ENCODE data around the gene CAMSAP2. TPM values are rescaled to one million over a fixed set of nuclear protein-coding genes. Genes with fewer than 3 reads are reported as not detected.

The CAMSAP2 gene
- polyA plus RNA-seq, 2 of the 4 experiments (the other 2 are of a cell fraction), result 17.3 to 28.5 TPM

DNA sequence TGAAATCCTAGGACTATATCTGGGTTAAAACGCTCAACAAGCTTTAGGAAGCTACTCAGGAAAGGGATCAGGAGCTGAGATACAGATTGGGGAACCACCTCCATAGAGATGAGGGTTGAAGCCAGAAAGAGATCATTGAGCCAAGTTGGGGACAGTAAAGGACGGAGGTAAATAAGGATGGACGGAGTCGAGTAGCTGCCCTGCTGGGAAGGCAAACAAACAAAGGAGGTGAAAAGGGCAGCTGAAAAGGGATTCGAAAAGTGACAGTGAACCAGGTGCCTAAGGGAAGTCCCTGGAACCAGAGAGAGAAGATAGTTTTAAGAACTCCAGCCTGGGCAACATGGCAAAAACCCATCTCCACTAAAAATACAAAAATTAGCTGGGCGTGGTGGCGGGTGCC, 6.3 kb upstream of the CAMSAP2 start:
- ChIA-PET POLR2A (interaction anchor here (1.3 kb wide), 1 partner anchor 63 kb away, joined by 3 read pairs; the partner anchor contains the start of gene DDX59), CTCF (interaction anchor here (0.6 to 1.4 kb wide), 3 partner anchors 16 to 110 kb away, joined by 3 to 6 read pairs (median 3); no protein-coding TSS in a partner anchor)
- ATAC-seq (no peak), FAIRE-seq (no peak), DNase-seq (ENCODE audit: low read depth in 1 of 2, low spot score in 1 of 2) (no peak)
- H3K9me3 ChIP-seq, result no peaks in the 10 kb centered on the region
- WGBS (ENCODE audit: missing lambda C conversion rate), result 79% methylated on average over 7 of the region's 7 CpGs
- H3K4me2 ChIP-seq, result no peak overlapping the region
- no peak overlapping the region for H3K4me3 ChIP-seq
- H3K4me1 ChIP-seq, result no peaks in the 10 kb centered on the region
- no peak overlapping the region for H3K27ac ChIP-seq
- TF ChIP-seq SREBF2 (IDR thresholded peaks at IDR 0.05) (no peak), HES2 (IDR thresholded peaks at IDR 0.05) (no peak), RNF2 (IDR thresholded peaks at IDR 0.05; ENCODE audit: borderline replicate concordance, low read depth) (no peak), KDM5A (IDR thresholded peaks at IDR 0.05) (no peak), CEBPB (IDR thresholded peaks at IDR 0.05) (no peak), ESRRA (IDR thresholded peaks at IDR 0.05; ENCODE audit: borderline replicate concordance, low read length) (no peak), MAZ (IDR thresholded peaks at IDR 0.05; ENCODE audit: borderline replicate concordance, low read depth, low read length) (no peak), HOXB5 (CRISPR knock-in tag; IDR thresholded peaks at IDR 0.05) (no peak), POLR2A (IDR thresholded peaks at IDR 0.05; ENCODE audit: low read length) (no peak), RCOR1 (IDR thresholded peaks at IDR 0.05; ENCODE audit: low read depth, low read length) (no peak), CHD2 (IDR thresholded peaks at IDR 0.05; ENCODE audit: low read length, partially characterized antibody) (no peak), ZC3H11A (IDR thresholded peaks at IDR 0.05) (no peak), MAX (IDR thresholded peaks at IDR 0.05) (no peak), FOSL2 (IDR thresholded peaks at IDR 0.05) (no peak), FOSL2 (CRISPR knock-in tag; IDR thresholded peaks at IDR 0.05) (no peak), JUNB (IDR thresholded peaks at IDR 0.05) (no peak), POLR2AphosphoS2 (conservative IDR thresholded peaks at IDR 0.05; ENCODE audit: low read length) (no peak), NPAS2 (CRISPR knock-in tag; IDR thresholded peaks at IDR 0.05; ENCODE audit: borderline replicate concordance) (no peak), ZSCAN20 (CRISPR knock-in tag; IDR thresholded peaks at IDR 0.05) (no peak)
- TF ChIP-seq, protein P1, sequence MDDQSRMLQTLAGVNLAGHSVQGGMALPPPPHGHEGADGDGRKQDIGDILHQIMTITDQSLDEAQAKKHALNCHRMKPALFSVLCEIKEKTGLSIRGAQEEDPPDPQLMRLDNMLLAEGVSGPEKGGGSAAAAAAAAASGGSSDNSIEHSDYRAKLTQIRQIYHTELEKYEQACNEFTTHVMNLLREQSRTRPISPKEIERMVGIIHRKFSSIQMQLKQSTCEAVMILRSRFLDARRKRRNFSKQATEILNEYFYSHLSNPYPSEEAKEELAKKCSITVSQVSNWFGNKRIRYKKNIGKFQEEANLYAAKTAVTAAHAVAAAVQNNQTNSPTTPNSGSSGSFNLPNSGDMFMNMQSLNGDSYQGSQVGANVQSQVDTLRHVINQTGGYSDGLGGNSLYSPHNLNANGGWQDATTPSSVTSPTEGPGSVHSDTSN (IDR thresholded peaks at IDR 0.05), result no peak

DNA sequence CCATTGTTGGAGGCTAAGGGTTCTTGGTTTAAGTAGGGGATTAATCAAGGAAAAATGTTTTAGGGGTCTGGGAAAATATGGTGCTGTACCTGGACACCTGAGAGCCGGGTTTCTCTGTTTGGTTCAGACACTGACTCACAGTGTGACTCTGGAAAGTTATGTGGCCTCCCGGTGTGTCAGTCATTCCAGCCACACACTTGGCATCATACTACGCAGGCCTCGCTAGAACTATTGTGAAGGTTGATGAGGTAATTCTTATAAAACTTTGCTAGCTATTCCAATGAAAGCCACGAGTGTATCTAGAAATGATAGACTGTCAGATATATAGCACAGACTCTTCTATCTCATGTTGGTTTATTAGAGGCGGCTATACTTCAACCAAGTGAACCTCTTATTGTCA, 4.8 kb upstream of the CAMSAP2 start:
- POLR2A ChIA-PET, result interaction anchor here (1.2 kb wide), 1 partner anchor 64 kb away, joined by 4 read pairs; the partner anchor contains the start of gene DDX59
- no peak for ATAC-seq
- no peaks in the 10 kb centered on the region for H3K9me3 ChIP-seq
- CTCF ChIA-PET, result interaction anchor here (0.6 to 0.8 kb wide), 2 partner anchors 111 to 112 kb away, joined by 3 to 4 read pairs; no protein-coding TSS in a partner anchor
- no peak overlapping the region for H3K4me2 ChIP-seq
- no peak overlapping the region for H3K27ac ChIP-seq
- peaks cover 5% of the 10 kb centered on the region; the same call in 1 of the 3 replicates for H3K4me1 ChIP-seq
- H3K4me3 ChIP-seq, result no peak overlapping the region
- 73% methylated on average over 6 of the region's 6 CpGs for WGBS (ENCODE audit: missing lambda C conversion rate)
- no peak for DNase-seq (ENCODE audit: low read depth in 1 of 2, low spot score in 1 of 2)
- FAIRE-seq, result no peak
- TF ChIP-seq POLR2A (IDR thresholded peaks at IDR 0.05; ENCODE audit: low read length) (no peak), RARB (CRISPR knock-in tag; IDR thresholded peaks at IDR 0.05) (no peak), FOXS1 (CRISPR knock-in tag; IDR thresholded peaks at IDR 0.05) (no peak), HMGXB4 (CRISPR knock-in tag; IDR thresholded peaks at IDR 0.05; ENCODE audit: borderline replicate concordance) (no peak), ESRRA (IDR thresholded peaks at IDR 0.05; ENCODE audit: borderline replicate concordance, low read length) (no peak), ZNF302 (CRISPR knock-in tag; IDR thresholded peaks at IDR 0.05) (no peak), REST (IDR thresholded peaks at IDR 0.05) (no peak), KDM5A (IDR thresholded peaks at IDR 0.05) (no peak), SREBF2 (IDR thresholded peaks at IDR 0.05) (no peak), CBX2 (IDR thresholded peaks at IDR 0.05; ENCODE audit: borderline replicate concordance, low read depth) (no peak)
- TF ChIP-seq, protein P2, sequence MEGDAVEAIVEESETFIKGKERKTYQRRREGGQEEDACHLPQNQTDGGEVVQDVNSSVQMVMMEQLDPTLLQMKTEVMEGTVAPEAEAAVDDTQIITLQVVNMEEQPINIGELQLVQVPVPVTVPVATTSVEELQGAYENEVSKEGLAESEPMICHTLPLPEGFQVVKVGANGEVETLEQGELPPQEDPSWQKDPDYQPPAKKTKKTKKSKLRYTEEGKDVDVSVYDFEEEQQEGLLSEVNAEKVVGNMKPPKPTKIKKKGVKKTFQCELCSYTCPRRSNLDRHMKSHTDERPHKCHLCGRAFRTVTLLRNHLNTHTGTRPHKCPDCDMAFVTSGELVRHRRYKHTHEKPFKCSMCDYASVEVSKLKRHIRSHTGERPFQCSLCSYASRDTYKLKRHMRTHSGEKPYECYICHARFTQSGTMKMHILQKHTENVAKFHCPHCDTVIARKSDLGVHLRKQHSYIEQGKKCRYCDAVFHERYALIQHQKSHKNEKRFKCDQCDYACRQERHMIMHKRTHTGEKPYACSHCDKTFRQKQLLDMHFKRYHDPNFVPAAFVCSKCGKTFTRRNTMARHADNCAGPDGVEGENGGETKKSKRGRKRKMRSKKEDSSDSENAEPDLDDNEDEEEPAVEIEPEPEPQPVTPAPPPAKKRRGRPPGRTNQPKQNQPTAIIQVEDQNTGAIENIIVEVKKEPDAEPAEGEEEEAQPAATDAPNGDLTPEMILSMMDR (IDR thresholded peaks at IDR 0.05), result no peak

All from A549 (cell line).